ENCODE measurements around the gene OXLD1.
A peak's percentile ranks its signal among the peaks of the same experiment; 100 is the strongest.
"Not testable (repeated sequence)": the region's sequence is repeated elsewhere in the genome, so short reads cannot be mapped to it uniquely, and the experiment has no call there.

OXLD1 gene

GRCh38 chr17:81682565-81683207 is 16.3 kb upstream of the OXLD1 start:
- DNase-seq: no peak

GRCh38 chr17:81681672-81682071 is 15.3 kb upstream of the OXLD1 start:
- no peak for DNase-seq

- DNase-seq: no peak
Observed at GRCh38 chr17:81680150-81680549, 13.7 kb upstream of the OXLD1 start.

DNA sequence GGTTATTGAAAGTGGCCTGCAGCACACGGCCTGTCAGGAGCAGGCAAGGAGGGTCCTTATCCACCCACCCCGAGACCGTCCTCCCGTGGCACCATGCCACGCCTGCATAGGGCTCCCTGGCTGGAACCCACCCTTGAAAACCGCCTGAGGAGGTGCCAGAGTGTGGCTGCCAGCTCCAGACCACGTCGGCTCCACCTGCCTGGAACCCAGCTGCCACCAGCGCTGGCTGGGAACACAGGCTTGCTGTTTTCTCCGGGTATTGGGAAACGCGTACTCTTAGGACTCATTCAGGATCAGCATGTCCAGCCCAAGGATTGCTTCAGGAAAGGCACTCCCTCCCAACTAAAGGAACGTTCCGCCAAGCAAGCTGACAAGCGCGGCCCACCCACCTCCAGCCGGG is 10.5 kb upstream of the OXLD1 start:
- DNase-seq: no peak

DNA sequence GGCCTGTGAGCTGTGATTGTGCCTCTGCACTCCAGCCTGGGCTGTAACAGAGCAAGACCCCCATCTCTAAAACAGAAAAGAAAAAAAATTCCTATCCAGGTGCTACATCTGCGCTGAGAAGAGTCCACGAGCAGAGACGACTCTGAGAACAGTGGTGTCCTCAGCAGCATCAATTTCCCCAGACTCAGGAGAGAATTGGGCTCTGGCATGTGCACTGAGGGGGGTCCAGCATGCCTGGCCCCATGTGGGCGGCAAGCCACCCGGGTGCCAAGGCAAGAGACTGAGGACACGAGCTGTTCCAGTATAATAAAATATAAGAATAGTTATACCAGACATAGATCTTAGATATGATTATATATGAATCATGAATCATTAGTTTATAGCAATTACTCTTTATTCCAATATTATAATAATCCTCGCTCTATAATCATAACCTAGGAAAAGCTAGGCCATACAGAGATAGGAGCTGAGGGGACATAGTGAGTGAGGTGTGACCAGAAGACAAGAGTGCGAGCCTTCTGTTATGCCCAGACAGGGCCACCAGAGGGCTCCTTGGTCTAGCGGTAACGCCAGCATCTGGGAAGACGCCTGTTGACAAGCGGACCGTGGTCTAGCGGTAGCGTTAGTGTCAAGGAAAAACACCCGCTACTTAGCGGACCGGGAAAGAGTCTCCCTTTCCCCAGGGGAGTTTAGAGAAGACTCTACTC is 9.3 kb upstream of the OXLD1 start:
- not testable (repeated sequence) for DNase-seq

GRCh38 chr17:81673561-81674258 is 7.3 kb upstream of the OXLD1 start:
- DNase-seq: no peak

DNA sequence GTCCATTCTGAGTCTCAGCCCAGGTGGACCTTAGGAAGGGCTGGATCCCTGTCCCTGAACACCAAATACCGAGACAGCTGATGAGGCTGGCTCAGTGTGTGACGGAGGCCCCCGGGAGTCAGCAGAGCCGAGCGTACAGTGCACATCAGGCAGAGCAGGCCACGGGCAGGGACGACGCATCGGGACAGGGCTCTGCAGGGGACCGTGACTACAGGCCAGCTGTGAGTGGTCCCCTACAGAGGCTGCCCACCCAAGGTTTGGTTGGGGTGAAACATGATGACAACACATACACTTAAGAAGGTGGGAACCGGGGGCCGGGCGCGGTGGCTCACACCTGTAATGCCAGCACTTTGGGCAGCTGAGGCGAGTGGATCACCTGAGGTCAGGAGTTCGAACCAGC is 6.5 kb upstream of the OXLD1 start:
- DNase-seq: no peak

- no peak for DNase-seq
Observed at GRCh38 chr17:81672504-81672903, 6.1 kb upstream of the OXLD1 start.

GRCh38 chr17:81667754-81668153 is 1.3 kb upstream of the OXLD1 start:
- no peak for DNase-seq

DNA sequence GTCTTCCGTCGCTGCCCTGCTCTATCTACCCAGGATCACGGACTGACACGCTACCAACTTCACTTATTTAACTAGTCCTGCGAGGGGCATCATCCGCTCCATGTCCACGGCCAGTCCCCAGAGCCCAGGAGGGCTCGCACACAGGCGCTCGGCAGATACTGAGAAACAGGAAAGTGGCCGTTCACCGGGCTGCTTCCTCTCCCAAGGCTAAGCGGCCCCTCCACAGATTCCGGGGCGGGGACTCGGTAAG is 388 bp downstream of the OXLD1 start:
- no peak for DNase-seq

- DNase-seq: no peak
Observed at GRCh38 chr17:81665205-81666091, 957 bp downstream of the OXLD1 start.

- no peak for DNase-seq
Observed at GRCh38 chr17:81664051-81664470, 2.3 kb downstream of the OXLD1 start.

DNA sequence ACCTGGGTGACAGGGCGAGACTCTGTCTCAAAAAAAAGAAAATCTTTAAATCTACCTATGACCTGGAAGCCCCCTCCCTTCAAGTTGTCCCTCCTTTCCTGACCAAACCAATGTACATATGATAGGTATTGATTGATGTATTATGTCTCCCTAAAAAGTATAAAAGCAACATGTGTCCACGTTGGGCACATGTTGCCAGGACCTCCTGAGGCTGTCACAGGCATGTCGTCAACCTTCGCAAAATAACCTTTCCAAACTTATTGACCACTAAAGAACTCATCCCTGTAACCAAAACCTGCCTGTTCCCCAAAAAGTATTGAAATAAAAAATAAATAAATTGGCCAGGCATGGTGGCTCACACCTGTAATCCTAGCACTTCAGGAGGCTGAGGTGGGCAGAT is 4.4 kb downstream of the OXLD1 start:
- no peak for DNase-seq

DNA sequence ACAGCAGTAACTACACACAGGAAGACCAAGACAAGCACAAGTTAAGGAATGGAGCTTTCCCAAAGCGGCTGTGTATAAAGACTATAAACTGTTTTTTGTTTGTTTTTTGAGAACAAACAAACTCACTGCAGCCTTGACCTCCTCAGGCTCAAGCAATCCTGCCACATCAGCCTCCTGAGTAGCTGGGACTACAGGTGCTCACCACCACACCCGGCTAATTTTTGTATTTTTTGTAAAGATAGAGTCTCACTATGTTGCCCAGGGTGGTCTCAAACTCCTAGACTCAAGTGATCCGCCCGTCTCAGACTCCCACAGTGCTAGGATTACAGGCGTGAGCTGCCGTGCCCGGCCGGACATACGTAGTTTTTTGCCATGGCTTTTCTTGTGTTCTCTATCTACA is 6.0 kb downstream of the OXLD1 start:
- no peak for DNase-seq

DNA sequence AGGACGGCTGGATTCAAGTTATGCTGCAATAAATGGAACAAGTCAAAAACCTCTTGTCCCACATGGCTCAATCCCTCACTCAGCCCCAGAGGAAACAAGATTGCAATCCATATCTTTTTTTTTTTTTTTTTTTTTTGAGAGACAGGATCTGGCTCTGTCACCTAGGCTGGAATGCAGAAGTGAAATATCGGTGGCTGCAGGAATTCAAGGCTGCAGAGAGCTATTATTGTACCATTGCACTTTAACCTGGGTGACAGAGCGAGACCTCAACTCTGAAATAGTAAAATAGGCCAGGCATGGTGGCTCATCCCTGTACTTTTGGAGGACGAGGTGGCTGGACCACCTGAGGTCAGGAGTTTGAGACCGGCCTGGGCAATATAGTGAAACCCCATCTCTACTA is 7.4 kb downstream of the OXLD1 start:
- no peak for DNase-seq

DNA sequence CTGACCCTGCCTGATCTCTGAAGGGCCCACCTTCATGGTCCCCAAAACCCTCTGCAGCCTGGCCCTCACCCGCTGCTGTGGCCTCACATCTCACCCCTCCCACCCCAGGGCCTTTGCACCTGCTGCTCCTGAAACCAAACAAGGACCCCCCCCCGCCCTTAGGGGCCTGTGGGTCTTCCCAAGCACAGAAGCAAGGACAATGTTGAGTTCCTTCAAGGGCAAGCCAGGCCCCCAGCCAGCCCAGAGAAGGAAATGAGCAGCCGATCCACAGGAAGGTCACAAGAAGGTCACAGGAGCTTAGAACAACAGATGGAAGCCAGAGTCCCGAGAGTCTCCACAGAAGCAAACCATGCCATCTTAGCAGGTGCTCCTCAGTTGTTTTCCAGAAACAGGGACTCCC is 9.6 kb downstream of the OXLD1 start:
- peak; percentile 17 for DNase-seq

GRCh38 chr17:81656118-81656743 is 10.2 kb downstream of the OXLD1 start, which contains the start of gene PDE6G:
TSS of gene PDE6G (minus strand) at chr17:81656542. CDS start at chr17:81653305, 3,237 bp downstream.
- peak; percentile 12 for DNase-seq

GRCh38 chr17:81655378-81656117 is 10.9 kb downstream of the OXLD1 start:
- peak; percentile 11 for DNase-seq

DNA sequence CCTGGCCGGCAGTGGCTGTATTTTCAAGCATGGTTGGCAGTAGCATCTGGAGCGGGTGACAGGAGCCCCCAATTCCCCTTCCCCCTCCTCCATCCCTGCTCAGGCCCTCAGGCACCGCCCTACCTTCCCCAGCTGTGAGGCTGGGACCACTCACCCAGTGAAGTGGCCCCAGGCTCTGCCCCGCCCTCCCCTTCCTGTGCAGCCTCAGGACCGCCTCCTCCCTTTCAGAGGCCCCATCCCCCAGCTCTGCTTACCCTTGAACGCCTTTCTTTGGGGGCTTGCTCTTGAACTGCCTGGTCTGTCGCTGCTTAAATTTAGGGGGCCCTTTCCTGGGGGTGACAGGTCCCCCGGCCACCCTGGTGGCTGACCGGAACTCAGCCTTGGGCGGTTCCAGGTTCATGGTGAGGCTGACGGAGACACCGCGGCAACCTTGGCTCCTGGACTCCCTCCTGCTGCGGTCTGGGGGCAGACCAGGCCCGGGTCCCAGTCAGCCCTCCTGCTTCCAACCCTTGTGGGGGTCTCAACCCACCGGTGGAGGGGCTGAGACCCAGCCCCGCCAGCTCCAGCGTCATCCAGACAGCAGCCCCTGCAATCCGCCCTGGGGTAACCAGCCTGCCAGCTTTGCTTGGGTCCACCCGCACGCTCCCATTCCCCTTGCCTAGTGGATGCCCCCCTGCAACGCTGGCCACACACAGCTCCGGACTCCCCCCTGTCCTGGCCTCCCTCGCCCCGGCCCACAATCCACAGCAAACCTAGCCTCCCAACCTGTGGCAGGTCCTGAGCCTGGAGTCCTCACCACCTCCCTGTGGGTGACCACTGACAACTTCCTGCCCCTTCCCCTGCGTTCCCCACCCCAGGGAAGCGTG is 13.3 kb downstream of the OXLD1 start:
- DNase-seq: no peak

DNA sequence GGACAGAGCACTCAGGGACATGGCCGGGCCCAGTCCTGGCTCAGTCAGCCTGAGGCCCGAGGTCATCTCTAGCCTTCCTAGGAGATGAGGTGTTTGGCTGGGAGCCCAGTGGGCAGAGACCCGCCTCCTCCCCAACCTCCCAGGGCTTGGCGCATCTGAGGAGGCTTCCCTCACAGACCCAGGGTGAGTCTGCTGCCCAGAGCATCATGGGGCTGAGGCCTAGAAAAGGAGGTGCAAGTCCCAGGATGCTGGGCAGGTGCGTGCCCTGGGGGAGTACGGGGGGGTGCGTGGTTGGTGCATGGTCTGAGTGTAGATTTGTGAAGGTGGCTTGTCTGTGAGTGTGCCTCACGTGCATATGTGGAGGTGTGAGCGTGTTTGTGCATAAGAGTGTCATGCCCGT is 14.7 kb downstream of the OXLD1 start:
- DNase-seq: no peak

DNA sequence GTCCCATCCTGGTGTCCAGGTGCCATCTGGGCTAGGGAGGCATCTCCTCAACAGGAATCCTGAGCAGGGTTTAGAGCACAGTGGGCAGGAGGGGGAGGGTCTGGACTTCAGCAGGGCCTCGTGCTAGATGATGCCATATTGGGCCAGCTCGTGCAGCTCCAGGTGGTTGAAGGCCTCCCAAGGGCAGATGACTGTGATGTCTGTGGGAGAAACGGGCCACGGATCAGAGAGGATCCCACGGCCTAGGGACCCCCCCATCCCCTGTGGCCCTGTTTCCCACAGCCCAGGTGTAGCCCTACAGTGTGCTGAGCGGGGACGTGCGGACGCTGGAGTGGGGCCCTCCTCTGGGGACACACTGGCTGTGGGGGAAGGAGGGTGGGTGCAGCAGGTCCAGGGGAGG is 15.5 kb downstream of the OXLD1 start:
- no peak for DNase-seq

Data from right hindlimb (tissue), 1 donor.